SJSA1 (cell line): ENCODE results near the gene RETREG2. TPM values are rescaled to one million over a fixed set of nuclear protein-coding genes. Genes with fewer than 3 reads are reported as not detected.

Source experiments
- DNase-seq, 2 experiments: peaks; one replicate each; pipeline ENCODE4 v3.0.0-alpha.2; 2015 to 2020; ENCODE audit warnings: low spot score in 2 of 2, low read depth in 1 of 2
- H3K27ac ChIP-seq: fragments of 250-450 bp; sonication (Bioruptor Pico); 2 replicates; pipeline ENCODE4 v1.5.1; 2020; ENCODE audit warnings: mild to moderate bottlenecking, moderate library complexity
- H3K27me3 ChIP-seq: fragments of 250-450 bp; sonication (Bioruptor Pico); replicated peaks from 2 replicates; pipeline ENCODE4 v1.5.1; 2020; ENCODE audit warnings: mild to moderate bottlenecking, moderate library complexity
- H3K36me3 ChIP-seq: fragments of 250-450 bp; sonication (Bioruptor Pico); 2 replicates; pipeline ENCODE4 v1.5.1; 2020; ENCODE audit warnings: mild to moderate bottlenecking
- H3K4me1 ChIP-seq: fragments of 250-450 bp; sonication (Bioruptor Pico); replicated peaks from 2 replicates; pipeline ENCODE4 v1.6.1; 2021; ENCODE audit warnings: mild to moderate bottlenecking
- H3K4me3 ChIP-seq: fragments of 250-450 bp; sonication (Bioruptor Pico); 2 replicates; pipeline ENCODE4 v1.5.1; 2020; ENCODE audit warnings: mild to moderate bottlenecking
- H3K9me3 ChIP-seq: fragments of 250-450 bp; sonication (Bioruptor Pico); replicated peaks from 2 replicates; pipeline ENCODE4 v1.5.1; 2020; ENCODE audit warnings: mild to moderate bottlenecking
- total RNA-seq: library from RNA; depleted of rRNA; stranded (reverse); fragments of >200 nt; shearing (Covaris generic); gene quantifications from 2 replicates; pipeline ENCODE4 v1.2.3, GENCODE V29; 2014

Gene RETREG2
- total RNA-seq, 1 experiment from 2014 or later: 37.6 TPM

DNA sequence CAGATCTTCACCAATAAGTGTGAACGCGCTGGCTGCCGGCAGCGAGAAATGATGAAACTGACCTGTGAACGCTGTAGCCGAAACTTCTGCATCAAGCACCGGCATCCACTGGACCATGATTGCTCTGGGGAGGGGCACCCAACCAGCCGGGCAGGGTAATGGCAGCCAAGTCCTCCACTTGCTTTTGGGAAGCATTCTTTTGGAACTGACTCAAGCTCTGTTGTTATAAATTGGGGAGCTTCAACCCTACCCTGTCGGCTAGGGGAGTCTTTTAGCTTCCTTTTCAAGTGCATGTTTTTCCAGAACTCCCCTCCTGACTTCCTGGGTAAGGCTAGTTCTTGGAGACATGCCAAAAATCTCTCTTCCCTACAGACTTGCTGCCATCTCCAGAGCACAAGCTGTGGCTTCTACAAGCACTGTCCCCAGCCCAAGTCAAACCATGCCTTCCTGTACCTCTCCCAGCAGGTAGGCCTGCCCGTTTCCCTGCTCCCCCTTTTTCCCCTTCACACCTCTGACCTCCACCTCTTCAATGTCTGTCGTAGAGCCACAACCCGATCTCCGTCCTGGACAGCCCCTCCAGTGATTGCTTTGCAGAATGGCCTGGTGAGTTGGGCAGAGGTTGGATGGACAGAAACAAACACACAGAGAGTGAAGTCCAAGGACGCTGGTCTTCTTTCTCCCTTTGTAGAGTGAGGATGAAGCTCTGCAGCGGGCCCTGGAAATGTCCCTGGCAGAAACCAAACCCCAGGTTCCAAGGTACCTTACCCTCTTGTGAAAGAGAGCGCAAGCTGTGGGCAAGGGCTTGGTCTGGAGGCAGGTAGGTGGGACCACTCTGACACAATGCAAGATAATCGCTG, 30.0 kb downstream of the RETREG2 start:
- H3K27ac ChIP-seq: no peak overlapping the region
- no peak overlapping the region for H3K4me3 ChIP-seq
- H3K9me3 ChIP-seq: no peaks in the 10 kb centered on the region
- H3K36me3 ChIP-seq: peaks cover 59% of the 10 kb centered on the region
- H3K4me1 ChIP-seq: peaks cover 18% of the 10 kb centered on the region
- DNase-seq: peak; percentile 28 to 31
- no peaks in the 10 kb centered on the region for H3K27me3 ChIP-seq

DNA sequence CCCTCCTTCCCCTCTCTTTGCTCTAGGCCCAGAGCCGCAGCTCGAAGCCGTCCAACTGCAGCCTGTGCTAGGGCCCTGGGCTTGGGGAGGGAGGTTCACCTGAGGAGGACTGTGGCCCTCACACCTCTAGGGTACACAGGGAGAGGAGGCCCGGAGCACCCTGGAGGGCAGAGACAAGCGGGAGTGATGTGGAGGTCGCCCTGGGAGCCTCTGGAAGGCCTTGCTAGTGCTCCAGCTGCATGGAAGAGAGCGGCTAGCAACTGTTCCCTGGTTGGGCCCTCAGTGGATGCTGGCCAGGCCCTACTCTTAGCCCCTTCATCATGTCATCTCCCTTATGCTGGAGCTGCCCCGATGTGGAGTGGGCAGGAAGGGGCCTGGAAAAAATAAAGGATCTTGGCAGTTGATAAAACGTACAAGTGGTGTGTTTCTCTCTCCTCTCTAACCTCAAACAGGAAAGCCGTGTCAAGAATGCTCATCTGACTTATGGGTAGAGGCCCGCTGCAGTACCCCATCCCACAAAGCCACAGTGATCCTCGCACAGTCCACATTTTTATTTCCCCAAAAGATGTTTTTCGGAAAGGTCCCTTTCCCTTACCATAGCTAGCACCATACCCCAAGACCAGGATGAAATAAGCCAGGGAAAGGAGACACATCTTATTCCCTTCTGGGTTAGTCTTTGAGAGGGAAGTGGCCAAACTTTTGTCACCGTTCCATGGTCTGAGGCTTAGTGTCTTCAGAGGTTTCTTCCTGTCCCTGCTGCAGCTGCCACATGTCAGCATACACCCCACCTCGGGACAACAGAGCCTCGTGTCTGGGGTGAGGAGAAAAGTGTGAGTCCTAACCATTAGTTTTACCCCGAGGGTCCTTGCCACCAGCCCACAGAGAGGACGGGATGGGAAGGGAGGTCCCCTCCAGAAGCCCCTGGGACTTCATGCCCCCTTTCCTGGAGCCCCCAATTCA, 31.4 kb downstream of the RETREG2 start:
- DNase-seq: peak in 1 of 2 experiments; percentile 33
- no peaks in the 10 kb centered on the region for H3K27me3 ChIP-seq
- peaks cover 18% of the 10 kb centered on the region for H3K4me1 ChIP-seq
- H3K9me3 ChIP-seq: no peaks in the 10 kb centered on the region
- H3K36me3 ChIP-seq: peaks cover 73% of the 10 kb centered on the region
- H3K27ac ChIP-seq: no peak overlapping the region
- H3K4me3 ChIP-seq: no peak overlapping the region

DNA sequence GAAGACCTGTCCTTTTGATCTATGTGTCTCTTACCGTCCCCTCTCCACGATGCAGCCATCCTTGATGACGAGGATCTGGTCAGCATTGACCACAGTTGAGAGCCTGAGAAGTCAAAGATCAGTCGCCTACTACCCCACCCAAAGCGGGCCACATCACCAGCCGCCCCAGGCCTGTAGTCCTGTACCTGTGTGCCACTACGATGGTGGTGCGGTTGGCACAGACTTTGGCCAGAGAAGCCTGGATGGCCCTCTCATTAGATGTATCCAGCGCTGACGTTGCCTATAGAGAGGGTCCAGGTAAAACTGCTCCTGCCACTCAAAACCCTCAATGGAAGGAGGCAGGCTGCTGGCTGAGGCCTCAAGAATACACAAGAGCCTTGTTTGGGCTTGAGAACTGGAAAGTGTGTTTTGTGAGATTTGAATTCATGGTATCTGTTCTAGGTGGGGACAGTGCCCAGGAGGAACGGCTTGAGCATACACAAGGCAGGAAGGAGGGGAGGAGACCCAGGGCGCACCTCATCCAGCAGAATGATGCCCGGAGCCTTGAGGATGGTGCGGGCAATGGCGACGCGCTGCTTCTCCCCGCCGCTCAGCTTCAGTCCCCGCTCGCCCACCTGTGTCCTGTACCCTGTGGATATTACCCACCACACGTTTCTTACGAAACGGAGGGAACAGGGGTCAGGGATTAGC, 32.3 kb downstream of the RETREG2 start:
- Histone ChIP-seq H3K9me3 (no peaks in the 10 kb centered on the region), H3K4me1 (peaks cover 18% of the 10 kb centered on the region), H3K36me3 (peaks cover 81% of the 10 kb centered on the region), H3K27me3 (no peaks in the 10 kb centered on the region), H3K27ac (no peak overlapping the region), H3K4me3 (no peak overlapping the region)
- DNase-seq: peak in 1 of 2 experiments; percentile 34

DNA sequence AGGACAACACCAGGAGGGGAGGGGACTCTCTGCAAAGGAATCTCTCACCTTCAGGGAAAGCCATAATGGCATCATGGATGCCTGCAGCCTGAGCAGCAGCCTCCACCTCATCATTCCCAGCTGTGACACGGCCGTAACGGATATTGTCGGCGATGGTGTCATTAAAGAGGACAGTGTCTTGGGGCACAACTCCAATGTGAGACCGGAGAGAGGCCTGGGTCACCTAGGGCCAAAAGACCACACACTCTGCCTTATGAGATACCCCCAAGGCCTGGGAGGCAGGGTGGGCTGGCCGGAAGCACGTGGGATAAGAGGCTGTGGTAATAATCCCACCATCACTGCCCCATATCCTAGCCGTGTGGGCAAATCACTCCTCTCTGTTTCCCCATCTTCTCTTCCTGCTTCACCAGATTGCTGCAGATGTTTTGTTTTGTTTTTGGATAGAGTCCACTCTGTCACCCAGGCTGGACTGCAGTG, 32.8 kb downstream of the RETREG2 start:
- no peak overlapping the region for H3K27ac ChIP-seq
- no peaks in the 10 kb centered on the region for H3K9me3 ChIP-seq
- no peak overlapping the region for H3K4me3 ChIP-seq
- peaks cover 18% of the 10 kb centered on the region for H3K4me1 ChIP-seq
- peaks cover 87% of the 10 kb centered on the region for H3K36me3 ChIP-seq
- no peaks in the 10 kb centered on the region for H3K27me3 ChIP-seq
- peak in 1 of 2 experiments; percentile 26 for DNase-seq

DNA sequence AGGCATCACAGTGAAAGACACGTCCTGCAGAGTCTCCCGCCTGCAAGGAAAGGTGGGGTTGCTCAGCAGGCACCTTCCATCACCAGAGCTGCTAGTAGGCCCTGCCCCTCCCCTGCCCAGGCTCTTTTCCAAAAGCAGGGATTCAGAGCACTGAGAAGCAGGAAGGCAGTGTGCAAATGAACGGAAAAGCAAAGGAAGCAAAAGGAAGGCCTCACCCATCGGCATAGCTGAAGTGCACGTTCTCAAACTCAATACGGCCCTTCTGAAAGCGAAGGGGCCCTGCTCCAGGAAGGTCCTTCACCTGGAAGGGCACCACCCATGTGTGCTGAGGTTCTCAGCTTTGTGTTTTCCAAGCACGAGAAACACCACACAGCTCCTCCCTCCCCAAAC, 34.9 kb downstream of the RETREG2 start:
- Histone ChIP-seq H3K27me3 (no peaks in the 10 kb centered on the region), H3K9me3 (no peaks in the 10 kb centered on the region), H3K27ac (no peak overlapping the region), H3K4me1 (peaks cover 13% of the 10 kb centered on the region), H3K36me3 (peaks cover 88% of the 10 kb centered on the region), H3K4me3 (no peak overlapping the region)
- DNase-seq: no peak

DNA sequence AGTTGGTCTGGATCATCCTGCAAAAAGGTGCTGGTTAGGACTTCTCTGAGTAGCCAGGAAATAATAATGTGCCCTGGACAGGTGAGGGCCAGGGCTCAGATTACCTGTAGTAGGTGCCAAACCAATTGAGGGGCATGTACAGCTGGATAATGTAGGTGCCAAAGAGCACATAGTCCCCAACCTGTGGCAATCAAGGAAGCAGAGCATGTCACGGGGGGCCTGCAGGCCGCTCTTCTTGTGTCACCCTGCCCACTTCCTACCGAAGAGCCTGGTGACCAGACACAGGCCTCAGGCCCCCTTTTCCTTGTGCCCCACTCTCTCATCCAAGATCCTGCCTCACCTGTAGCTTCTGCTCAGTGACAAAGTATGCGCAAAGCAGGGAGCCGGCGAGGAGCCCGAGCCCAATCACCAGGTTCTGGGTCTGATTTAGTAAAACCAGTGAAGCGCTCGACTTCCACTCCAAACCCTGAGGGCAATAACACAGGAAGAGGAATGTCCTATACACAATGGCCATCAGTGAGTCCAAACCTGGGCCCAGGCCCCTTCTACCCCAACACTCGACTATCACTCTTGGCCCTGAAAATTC, 35.5 kb downstream of the RETREG2 start:
- Histone ChIP-seq H3K9me3 (no peaks in the 10 kb centered on the region), H3K4me3 (no peak overlapping the region), H3K27me3 (no peaks in the 10 kb centered on the region), H3K4me1 (peaks cover 16% of the 10 kb centered on the region), H3K27ac (no peak overlapping the region), H3K36me3 (peaks cover 82% of the 10 kb centered on the region)
- peak in 1 of 2 experiments; percentile 30 for DNase-seq

DNA sequence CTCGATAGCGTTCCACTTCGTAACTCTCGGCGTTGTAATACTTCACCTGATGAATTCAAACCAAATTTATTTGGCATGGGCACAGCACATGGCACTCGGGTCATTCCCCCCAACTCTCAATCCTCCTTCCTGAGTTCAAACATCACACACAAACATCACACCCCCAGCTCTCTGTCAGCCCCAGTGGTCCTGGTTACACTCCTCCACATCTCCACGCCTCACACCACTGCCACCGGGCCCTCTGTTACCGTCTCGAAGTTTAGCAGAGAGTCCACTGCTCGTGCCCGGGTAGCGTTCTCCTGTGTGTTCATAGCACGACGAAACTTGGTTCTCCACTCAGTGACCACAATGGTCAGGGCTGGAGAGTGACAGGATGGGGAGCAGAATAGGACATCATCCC, 36.1 kb downstream of the RETREG2 start:
- DNase-seq: peak in 1 of 2 experiments; percentile 39
- H3K36me3 ChIP-seq: peaks cover 77% of the 10 kb centered on the region

DNA sequence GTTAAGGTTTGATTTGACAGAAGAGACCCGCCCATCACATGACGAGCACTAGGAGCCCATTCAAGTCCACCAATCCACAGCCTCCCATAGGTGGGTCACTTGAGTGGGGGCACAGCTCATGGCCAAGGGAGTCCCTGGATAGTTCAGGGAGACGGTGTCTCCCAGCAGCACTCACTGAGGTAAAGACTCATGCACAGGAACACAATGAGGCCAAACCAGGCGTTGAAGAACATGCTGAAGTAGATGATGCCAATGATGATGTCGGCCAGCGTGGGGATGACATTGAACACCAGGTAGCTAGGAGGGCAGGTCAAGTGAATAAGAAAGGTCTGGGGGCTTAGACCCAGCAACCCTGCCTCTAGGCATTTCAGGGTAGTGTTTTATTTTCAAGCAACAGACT, 36.7 kb downstream of the RETREG2 start:
- Histone ChIP-seq H3K36me3 (peaks cover 77% of the 10 kb centered on the region), H3K9me3 (no peaks in the 10 kb centered on the region), H3K27me3 (no peaks in the 10 kb centered on the region), H3K4me3 (no peak overlapping the region), H3K4me1 (peaks cover 27% of the 10 kb centered on the region), H3K27ac (no peak overlapping the region)
- DNase-seq: no peak

More for the DNA sequence above, 36.1 kb downstream of the RETREG2 start:
- H3K27me3 ChIP-seq: no peaks in the 10 kb centered on the region
- H3K4me1 ChIP-seq: peaks cover 22% of the 10 kb centered on the region
- H3K9me3 ChIP-seq: no peaks in the 10 kb centered on the region
- no peak overlapping the region for H3K27ac ChIP-seq
- H3K4me3 ChIP-seq: no peak overlapping the region

DNA sequence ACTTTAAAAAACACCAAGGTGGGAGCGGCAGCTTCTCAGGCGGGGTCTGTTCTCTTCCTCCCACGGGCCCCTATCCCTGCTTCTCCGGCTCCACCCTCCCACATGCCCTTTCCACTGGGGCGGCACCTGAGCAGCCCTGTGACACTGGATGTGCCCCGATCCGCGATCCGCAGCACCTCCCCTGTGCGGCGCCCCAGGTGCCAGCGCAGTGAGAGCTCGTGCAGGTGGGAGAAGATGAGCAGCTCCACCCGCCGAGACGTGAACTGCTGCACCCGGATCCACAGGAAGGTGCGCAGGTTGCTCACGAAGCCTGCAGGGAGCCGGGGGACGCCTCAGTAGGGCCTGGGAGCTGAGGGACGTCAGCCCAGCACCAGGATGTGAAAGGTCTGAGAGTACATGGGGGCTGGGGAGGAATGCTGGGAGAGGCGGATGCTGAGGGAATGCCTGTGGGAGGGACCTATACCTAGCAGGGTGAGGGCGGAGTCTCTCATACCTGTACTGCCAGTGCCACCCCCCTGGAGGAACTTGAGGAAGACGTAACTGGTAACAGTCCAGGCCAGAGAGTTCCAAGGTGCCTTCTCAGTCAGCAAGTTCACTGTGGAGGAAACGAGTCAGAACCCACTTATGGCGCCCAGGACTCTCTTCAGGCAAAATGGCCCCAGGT, 37.9 kb downstream of the RETREG2 start:
- no peak for DNase-seq
- Histone ChIP-seq H3K27ac (no peak overlapping the region), H3K4me3 (no peak overlapping the region), H3K4me1 (peaks cover 27% of the 10 kb centered on the region), H3K27me3 (no peaks in the 10 kb centered on the region), H3K9me3 (no peaks in the 10 kb centered on the region), H3K36me3 (peaks cover 77% of the 10 kb centered on the region)

DNA sequence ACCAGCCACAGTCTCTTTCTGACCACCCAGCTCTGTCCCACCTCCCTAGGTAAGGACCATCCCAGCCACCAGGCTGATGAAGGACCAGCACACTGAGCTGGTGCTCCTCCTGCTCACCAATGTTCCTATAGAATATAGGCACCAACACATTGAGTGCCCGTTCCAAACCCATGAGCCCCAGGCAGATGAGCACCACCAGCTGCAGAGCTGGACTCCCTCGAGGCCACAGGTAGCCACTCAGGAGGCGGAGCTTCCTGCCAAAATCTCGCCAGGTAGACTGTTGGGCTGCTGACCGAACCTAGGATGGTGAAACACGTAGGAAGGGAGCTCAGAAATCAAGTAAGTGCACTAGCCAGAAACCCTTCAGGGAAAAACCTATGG, 38.5 kb downstream of the RETREG2 start:
- Histone ChIP-seq H3K27ac (no peak overlapping the region), H3K4me3 (no peak overlapping the region), H3K9me3 (no peaks in the 10 kb centered on the region), H3K36me3 (peaks cover 77% of the 10 kb centered on the region), H3K27me3 (no peaks in the 10 kb centered on the region), H3K4me1 (peaks cover 27% of the 10 kb centered on the region)
- DNase-seq: no peak

DNA sequence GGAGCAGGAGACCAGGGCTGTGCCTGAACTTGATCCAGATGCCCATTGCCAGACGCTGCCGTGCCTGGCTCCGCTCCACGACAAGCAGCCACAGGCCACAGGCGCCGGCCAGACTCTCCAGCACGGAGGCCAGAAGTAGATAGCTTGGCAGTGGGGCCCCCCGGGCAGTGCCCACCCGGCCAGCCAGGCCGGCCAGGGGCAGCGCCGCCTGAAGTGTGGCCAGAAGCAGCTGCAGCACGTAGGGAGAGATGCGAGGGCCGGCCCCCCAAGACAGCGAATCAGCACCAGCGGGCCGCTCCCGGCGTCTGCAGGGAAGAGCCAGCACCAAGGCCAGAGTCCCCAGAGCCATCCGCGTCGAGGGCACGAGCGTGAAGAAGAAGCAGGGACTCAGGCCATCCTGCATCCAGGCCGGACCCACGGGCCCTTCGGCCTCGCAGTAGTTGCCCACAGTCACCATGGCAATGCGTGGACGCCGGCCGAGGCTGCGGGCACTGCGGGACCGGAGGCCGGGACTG, 40.2 kb downstream of the RETREG2 start:
- Histone ChIP-seq H3K27me3 (no peaks in the 10 kb centered on the region), H3K27ac (peak overlapping the region; percentile 65), H3K4me3 (peak overlapping the region; percentile 42), H3K36me3 (peaks cover 78% of the 10 kb centered on the region), H3K4me1 (peaks cover 27% of the 10 kb centered on the region), H3K9me3 (no peaks in the 10 kb centered on the region)
- DNase-seq: peak; percentile 84 to 86
